Lower leg skin (tissue), 4 donors: Measurements from ENCODE around the gene ABCC5. TPM values are rescaled to one million over a fixed set of nuclear protein-coding genes. Genes with fewer than 3 reads are reported as not detected.

Source experiments
- DNase-seq, 2 donors: peaks; one replicate each; pipeline ENCODE4 v3.0.0-alpha.2; 2019; ENCODE audit warnings: low spot score in 2 of 2
- H3K4me3 ChIP-seq: fragments of 200-600 bp; sonication (generic); 2 replicates; pipeline ENCODE4 v1.5.1; 2017; ENCODE audit warnings: mild to moderate bottlenecking, low read depth; ENCODE audit not compliant: poor library complexity, severe bottlenecking
- CTCF ChIP-seq, 3 donors: fragments of 450-650 bp; IDR thresholded peaks; one replicate each; pipeline ENCODE4 v1.5.1; 2016; ENCODE audit warnings: antibody characterized with exemption in 3 of 3, mild to moderate bottlenecking in 3 of 3, moderate library complexity in 2 of 3
- POLR2A ChIP-seq, 2 donors: fragments of 450-650 bp; IDR thresholded peaks; one replicate each; pipeline ENCODE4 v1.6.1; 2016 to 2017; ENCODE audit warnings: antibody characterized with exemption in 2 of 2, mild to moderate bottlenecking in 1 of 2, moderate library complexity in 1 of 2
- WGBS, 2 donors: methylation state at CpG; one replicate each; pipeline ENCODE4 v1.1.5; 2018; 5-methylcytosine and 5-hydroxymethylcytosine counted together
- intact Hi-C: fragments of 100-400 bp; cut with DNase I; formaldehyde crosslinking; loops from one replicate; pipeline ENCODE4 v1.15.0; 2023; ENCODE audit warnings: low total_unique reads
- total RNA-seq, 4 donors: library from RNA; depleted of rRNA; stranded (reverse); fragments of >200 nt; gene quantifications; one replicate each; pipeline ENCODE4 v1.1.0, GENCODE V29; 2016

ABCC5 gene
- total RNA-seq, 4 donors from 2014 or later, result 8.9 to 14.3 (median 11.9) TPM

DNA sequence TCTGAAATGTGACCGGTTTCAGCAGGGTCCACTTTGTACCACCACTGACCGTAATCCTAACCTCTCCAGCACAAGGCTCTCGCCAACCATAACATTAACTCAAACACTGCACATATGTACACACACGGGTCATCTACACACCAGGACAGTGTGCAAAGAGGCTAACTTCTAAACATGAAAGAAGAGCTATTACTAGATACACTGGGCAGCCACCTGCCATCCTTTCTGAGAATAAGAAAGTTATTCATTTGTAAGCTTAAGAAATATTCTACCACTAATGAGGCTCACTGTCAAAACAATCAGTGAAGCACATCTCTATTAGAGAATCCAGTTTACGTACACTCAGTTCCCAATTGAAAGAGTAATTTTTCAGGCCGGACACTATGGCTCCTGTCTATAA, 73.9 kb downstream of the ABCC5 start:
- DNase-seq, result no peak
- intact Hi-C loops, result no loop called here
- 94 to 96% methylated on average over 6 of the region's 6 CpGs for WGBS, 2 donors
- TF ChIP-seq CTCF (IDR thresholded peaks at IDR 0.05) (no peak), POLR2A (IDR thresholded peaks at IDR 0.05) (no peak)
- H3K4me3 ChIP-seq, result no peak overlapping the region

GRCh38 chr3:183941216-183941615, 76.5 kb downstream of the ABCC5 start:
- TF ChIP-seq POLR2A (IDR thresholded peaks at IDR 0.05) (no peak), CTCF (IDR thresholded peaks at IDR 0.05) (no peak)
- H3K4me3 ChIP-seq, result no peak overlapping the region
- no peak for DNase-seq
- intact Hi-C loops, result no loop called here
- WGBS, 2 donors, result 67 to 74% methylated on average over 2 of the region's 2 CpGs

- TF ChIP-seq CTCF (IDR thresholded peaks at IDR 0.05) (no peak), POLR2A (IDR thresholded peaks at IDR 0.05) (no peak)
- no peak for DNase-seq
- 91 to 92% methylated on average over 7 to 9 of the region's 10 CpGs for WGBS, 2 donors
- no peak overlapping the region for H3K4me3 ChIP-seq
- intact Hi-C loops, result no loop called here
Observed at GRCh38 chr3:183937601-183938286, 79.9 kb downstream of the ABCC5 start.

- DNase-seq, result no peak
- TF ChIP-seq CTCF (IDR thresholded peaks at IDR 0.05) (no peak), POLR2A (IDR thresholded peaks at IDR 0.05) (no peak)
- intact Hi-C loops, result no loop called here
- no peak overlapping the region for H3K4me3 ChIP-seq
- WGBS, 2 donors, result 86 to 93% methylated on average over 3 of the region's 3 CpGs
Observed at GRCh38 chr3:183933160-183933559, 84.5 kb downstream of the ABCC5 start.

DNA sequence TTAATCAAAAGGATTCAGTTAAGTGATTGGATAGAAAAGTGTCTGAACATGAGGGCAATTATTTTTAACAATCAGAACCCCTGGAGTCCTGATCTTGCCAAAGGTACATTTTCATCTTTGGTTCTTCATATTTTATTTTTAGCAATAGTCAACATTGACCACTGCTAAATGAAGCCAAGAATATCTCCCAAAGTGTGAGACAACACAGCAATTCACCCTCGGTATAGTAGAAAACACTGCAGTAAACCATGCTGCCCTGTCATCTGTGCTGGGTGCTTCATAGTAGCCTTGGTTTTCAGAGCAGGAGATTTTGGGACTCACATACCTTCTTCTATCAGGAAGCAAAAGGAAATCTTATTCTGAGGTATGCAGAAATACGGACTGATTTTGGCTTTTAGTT, 85.8 kb downstream of the ABCC5 start:
- no peak for DNase-seq
- H3K4me3 ChIP-seq, result no peak overlapping the region
- TF ChIP-seq POLR2A (IDR thresholded peaks at IDR 0.05) (no peak), CTCF (IDR thresholded peaks at IDR 0.05) (no peak)
- WGBS, 2 donors, result 92 to 95% methylated on average over 2 of the region's 2 CpGs
- intact Hi-C loops, result no loop called here

GRCh38 chr3:183930086-183930485, 87.6 kb downstream of the ABCC5 start:
- TF ChIP-seq CTCF (IDR thresholded peaks at IDR 0.05) (no peak), POLR2A (IDR thresholded peaks at IDR 0.05) (no peak)
- intact Hi-C loops, result no loop called here
- 95 to 98% methylated on average over 10 of the region's 10 CpGs for WGBS, 2 donors

More at GRCh38 chr3:183930086-183930485, 87.6 kb downstream of the ABCC5 start:
- DNase-seq, result no peak
- no peak overlapping the region for H3K4me3 ChIP-seq
